ENCODE results near the gene VCAN. TPM values are rescaled to one million over a fixed set of nuclear protein-coding genes. Genes with fewer than 3 reads are reported as not detected.

VCAN gene
- total RNA-seq, 1 donor from 2014 or later: 678 TPM

DNA sequence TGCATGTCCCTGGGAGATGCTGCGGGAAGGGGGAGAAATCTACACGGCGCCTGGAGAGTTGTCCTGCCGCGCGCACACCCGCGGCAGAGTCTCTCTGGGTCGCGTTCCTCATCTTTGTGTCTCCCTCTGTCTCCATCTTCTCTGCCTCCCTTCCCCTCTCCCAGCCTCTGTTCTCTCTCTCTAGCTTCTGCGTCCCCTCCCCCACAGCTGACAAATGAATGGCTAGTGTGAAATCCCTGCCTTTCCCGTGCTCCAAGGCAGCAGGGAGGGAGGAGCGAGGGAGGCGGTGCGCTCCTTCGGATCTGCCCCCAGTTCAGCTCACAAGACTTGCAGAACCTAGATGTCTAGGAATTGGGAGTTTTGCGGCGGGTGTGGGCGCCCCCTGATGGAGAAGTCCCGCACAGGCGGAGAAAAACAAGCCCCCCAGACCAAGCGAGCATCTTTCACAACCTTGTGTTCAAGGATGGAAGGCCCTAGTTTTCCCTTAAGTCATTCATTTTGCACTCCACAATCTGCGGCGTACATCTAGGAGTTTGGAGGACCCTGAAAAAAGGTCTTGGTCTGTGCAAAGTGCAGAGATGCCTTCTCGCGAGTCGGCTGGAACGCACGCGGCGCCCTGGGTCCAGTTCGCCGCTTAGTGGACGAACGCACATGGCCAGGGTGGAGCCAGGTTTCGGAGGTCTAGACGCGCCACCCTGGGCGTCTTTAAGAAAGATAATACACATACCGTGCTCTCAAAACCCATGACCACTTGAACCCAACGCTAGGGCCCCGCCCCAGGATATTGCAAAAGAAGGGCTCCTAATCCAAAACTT, 2.0 kb downstream of the VCAN start:
- TF ChIP-seq, protein P1, sequence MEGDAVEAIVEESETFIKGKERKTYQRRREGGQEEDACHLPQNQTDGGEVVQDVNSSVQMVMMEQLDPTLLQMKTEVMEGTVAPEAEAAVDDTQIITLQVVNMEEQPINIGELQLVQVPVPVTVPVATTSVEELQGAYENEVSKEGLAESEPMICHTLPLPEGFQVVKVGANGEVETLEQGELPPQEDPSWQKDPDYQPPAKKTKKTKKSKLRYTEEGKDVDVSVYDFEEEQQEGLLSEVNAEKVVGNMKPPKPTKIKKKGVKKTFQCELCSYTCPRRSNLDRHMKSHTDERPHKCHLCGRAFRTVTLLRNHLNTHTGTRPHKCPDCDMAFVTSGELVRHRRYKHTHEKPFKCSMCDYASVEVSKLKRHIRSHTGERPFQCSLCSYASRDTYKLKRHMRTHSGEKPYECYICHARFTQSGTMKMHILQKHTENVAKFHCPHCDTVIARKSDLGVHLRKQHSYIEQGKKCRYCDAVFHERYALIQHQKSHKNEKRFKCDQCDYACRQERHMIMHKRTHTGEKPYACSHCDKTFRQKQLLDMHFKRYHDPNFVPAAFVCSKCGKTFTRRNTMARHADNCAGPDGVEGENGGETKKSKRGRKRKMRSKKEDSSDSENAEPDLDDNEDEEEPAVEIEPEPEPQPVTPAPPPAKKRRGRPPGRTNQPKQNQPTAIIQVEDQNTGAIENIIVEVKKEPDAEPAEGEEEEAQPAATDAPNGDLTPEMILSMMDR (IDR thresholded peaks at IDR 0.05; ENCODE audit: unreplicated experiment): peak; percentile 85
- H3K27ac Mint-ChIP-seq: peak overlapping the region; percentile 95
- H3K4me1 Mint-ChIP-seq: peaks cover 45% of the 10 kb centered on the region
- peak overlapping the region; percentile 97 for H3K4me3 Mint-ChIP-seq
- H3K27me3 Mint-ChIP-seq (ENCODE audit: low read depth): peaks cover 5% of the 10 kb centered on the region
- H3K36me3 Mint-ChIP-seq: no peaks in the 10 kb centered on the region
- DNase-seq (ENCODE audit: low spot score in 2 of 2, unreplicated experiment in 2 of 2): peak; percentile 66 to 95
- no peaks in the 10 kb centered on the region for H3K9me3 Mint-ChIP-seq

DNA sequence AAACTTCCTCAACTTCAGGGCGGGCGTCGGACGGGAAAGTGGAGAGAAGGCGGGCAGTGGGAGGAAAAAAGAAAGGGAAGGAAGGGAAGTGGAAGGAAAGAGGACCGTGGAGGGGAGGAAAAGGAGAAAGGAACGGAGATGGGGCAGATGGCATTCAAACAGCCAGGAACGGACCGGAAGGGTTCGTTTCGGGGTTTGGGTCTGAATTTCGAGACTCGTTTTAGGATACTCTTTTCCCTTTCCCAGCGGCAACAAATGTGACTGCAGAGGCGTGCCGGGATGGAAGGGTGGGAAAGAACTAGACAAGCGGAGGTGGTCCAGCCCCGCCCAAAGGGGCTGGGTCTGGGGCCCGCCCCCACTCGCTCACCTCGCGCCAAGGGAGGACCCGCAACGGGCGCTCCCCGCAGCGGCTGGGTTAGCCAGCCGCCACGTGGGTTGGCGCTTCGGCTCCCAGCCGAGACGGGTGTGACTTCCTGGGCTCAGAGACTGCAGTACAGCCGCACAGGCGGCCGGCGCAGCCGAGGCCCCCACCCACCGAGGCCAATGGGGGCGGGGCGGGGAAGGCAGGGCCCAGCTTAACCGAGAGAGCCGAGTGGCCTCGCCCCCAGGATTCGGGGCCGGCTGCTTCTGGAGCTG, 2.7 kb downstream of the VCAN start:
- Mint-ChIP-seq H3K4me1 (peaks cover 46% of the 10 kb centered on the region), H3K4me3 (peak overlapping the region; percentile 97), H3K27me3 (ENCODE audit: low read depth) (peaks cover 2% of the 10 kb centered on the region), H3K27ac (peak overlapping the region; percentile 95), H3K9me3 (no peaks in the 10 kb centered on the region), H3K36me3 (peaks cover 4% of the 10 kb centered on the region)
- peak; percentile 56 to 81 for DNase-seq (ENCODE audit: low spot score in 2 of 2, unreplicated experiment in 2 of 2)
- TF ChIP-seq, protein P1 (IDR thresholded peaks at IDR 0.05; ENCODE audit: unreplicated experiment): no peak

DNA sequence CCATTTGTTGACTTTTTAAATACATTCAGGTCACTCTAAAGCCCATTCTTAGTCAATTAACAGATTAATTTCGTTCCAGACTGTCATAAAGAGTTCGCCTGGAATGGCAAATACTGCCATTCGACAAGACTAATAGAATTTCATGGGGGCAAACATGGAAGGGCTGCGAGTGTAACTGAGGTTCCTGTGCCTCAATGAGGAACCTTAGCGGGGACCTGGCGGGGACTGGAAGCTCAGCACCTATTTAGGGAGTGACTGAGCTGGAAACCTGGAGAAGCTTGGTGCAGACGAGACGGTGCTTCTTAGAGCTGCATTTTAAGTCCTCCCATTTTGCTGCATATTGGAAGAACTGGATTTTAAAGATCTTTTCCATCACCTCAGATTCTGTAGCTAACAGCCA, 3.4 kb downstream of the VCAN start:
- H3K27me3 Mint-ChIP-seq (ENCODE audit: low read depth): peaks cover 2% of the 10 kb centered on the region
- H3K27ac Mint-ChIP-seq: peak overlapping the region; percentile 51
- no peak for DNase-seq (ENCODE audit: low spot score in 2 of 2, unreplicated experiment in 2 of 2)
- H3K36me3 Mint-ChIP-seq: peaks cover 8% of the 10 kb centered on the region
- H3K4me3 Mint-ChIP-seq: peak overlapping the region; percentile 97
- no peaks in the 10 kb centered on the region for H3K9me3 Mint-ChIP-seq
- TF ChIP-seq, protein P1 (IDR thresholded peaks at IDR 0.05; ENCODE audit: unreplicated experiment): no peak
- H3K4me1 Mint-ChIP-seq: peaks cover 46% of the 10 kb centered on the region

DNA sequence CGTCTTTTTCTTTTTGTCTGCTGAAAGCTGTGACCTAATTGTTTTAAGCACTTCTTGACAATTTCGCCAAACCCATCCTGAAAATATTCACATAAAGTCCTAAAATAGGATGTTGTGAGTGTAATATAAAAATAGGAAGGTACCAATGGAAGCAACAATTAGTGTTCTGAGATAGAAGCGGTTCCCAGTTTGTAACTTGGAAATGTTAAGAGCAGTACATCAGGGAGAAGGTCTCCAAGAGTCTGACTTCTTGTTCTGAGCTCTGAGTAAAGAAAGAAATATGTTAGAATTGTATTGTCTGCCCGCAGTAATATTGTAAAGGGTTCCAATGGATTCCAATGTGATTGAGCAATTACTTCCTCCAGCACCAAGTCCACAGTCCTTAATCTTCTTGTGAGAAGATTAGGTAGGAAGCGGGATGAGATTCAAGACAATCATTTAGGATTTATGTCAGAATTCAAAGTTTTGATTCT, 3.9 kb downstream of the VCAN start:
- Mint-ChIP-seq H3K4me3 (peak overlapping the region; percentile 97), H3K27me3 (ENCODE audit: low read depth) (peaks cover 2% of the 10 kb centered on the region), H3K36me3 (peaks cover 8% of the 10 kb centered on the region), H3K9me3 (no peaks in the 10 kb centered on the region), H3K4me1 (peaks cover 46% of the 10 kb centered on the region), H3K27ac (peak overlapping the region; percentile 51)
- TF ChIP-seq, protein P1 (IDR thresholded peaks at IDR 0.05; ENCODE audit: unreplicated experiment): no peak
- DNase-seq (ENCODE audit: low spot score in 2 of 2, unreplicated experiment in 2 of 2): no peak

DNA sequence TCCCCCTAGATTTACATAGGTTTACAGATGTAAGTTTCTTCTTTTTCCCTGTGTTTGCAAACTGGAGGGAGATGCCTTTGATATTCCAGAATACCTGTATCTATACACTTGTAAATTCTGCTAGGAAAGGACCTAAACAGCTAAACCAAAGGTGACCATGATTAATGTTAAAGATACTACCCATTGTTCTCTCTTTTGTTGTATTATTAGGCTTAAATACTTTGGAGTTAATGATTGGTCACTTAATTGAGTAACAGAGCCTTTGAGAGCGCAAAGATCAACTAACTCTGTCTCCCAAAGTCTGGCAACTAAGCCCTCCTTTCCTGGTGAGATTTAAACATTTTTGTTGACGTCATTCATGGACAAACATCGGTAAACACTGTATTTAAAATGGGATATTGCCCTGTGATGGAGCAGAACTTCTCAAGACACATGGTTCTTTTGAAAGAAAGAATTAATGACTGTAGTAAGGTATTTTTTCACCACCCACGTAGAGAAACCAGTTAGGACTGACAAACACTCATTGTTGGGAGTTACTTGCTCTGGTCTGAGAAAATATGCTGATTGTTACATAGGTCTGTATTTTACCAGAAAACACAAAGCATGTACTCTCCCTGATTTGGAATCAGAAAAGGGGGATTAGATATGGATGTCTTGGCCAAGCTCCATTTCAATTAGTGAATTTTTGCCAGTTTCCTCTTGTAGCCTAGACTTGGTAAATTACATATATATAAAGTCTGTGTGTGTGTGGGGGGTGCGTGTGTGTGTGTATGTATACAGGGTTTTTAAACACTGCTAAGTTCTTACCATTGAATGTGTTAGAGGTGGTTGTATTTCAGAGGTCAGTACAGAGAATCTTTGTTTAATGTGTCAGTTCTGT, 4.6 kb downstream of the VCAN start:
- Mint-ChIP-seq H3K4me1 (peaks cover 38% of the 10 kb centered on the region), H3K36me3 (peaks cover 8% of the 10 kb centered on the region), H3K9me3 (no peaks in the 10 kb centered on the region), H3K27me3 (ENCODE audit: low read depth) (peaks cover 2% of the 10 kb centered on the region), H3K4me3 (peak overlapping the region; percentile 97), H3K27ac (peak overlapping the region; percentile 51)
- TF ChIP-seq, protein P1 (IDR thresholded peaks at IDR 0.05; ENCODE audit: unreplicated experiment): no peak
- no peak for DNase-seq (ENCODE audit: low spot score in 2 of 2, unreplicated experiment in 2 of 2)

All from mesothelial cell of epicardium (in vitro differentiated cells).